HG02852 (cell line): ENCODE measurements around the gene NLGN1.

Experiments
- ATAC-seq: cut with Tn5 transposase; IDR thresholded peaks from one replicate; pipeline ENCODE4 v1.9.1; 2021; ENCODE audit warnings: mild to moderate bottlenecking, moderate library complexity; ENCODE audit not compliant: unreplicated experiment

Gene NLGN1

DNA sequence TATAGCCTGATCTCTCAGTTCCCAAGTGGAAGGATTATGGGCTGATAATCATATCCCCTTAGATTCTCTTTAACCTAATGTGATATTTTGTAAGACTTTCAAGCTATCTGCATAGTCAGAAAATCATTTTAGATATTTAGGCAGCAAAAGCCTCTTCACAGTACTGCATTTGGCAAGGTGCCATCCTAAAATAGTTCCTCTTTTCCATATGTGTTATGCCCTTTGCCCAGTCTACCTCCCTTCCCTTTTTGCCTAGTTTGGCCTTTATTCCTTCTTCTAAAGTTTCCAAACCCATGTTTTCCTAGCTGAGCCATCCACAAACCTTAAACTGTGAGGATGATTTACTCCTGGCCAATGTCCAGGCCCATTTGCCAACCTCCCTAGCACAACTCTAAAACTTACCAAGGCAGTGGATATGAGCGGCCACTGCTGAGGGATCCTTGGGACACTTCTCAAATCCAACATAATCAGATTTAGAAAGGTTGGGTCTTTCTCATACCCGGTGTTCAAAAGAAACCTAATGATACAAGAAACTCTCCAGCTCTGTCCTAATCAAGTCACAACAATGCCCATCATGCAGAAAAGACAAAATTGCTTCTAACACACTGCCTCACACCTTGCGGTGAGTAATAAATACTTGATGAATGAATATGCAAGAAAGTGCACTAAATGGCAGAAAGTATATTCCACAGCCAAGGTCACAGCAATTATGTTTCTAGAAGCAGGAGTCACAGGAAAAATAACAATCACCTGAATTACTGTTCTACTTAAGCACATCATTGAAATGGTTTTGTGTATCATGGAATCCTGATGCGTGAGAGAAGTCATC lies 493.9 kb downstream of the NLGN1 start:
- ATAC-seq: no peak

DNA sequence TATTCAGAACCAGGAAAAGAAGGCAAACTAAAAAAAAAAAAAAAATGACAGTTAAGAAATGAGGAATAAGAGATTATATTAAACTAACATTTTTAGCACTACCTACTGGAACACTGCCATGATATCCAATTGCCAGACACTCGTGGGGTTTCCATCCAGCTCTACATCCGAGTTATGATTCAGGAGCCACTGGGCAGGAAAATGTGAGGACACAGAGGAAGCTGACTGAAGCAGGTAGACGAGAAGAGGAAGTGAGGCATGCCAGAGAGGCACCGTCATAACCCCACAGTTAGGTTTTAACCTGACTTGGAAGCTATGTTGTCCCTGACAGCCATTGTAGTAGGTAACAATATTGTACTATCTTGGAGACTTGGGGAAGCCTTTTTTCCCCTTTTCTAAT lies 495.0 kb downstream of the NLGN1 start:
- no peak for ATAC-seq

DNA sequence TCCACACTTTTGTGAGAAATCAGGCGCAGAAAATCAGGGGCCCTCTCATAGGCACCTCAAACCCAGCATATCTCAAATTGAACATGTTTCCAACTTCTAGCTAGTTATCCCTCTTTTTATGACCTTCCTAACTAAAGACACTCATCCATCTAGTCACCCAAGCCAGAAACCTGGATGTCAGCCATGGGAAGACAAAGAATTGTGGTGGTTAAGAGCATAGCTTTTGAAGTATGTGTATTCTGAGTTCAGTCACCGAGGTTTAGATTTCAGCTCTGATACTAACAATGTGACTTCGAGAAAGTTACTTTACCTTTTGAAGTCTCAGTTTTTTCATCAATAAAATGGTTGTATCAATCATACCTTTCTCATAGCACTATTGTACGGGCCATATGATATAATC lies 495.5 kb downstream of the NLGN1 start:
- no peak for ATAC-seq

- no peak for ATAC-seq
Measured at GRCh38 chr3:173893835-173894234, 496.3 kb downstream of the NLGN1 start.

GRCh38 chr3:173897631-173898030 lies 500.1 kb downstream of the NLGN1 start:
- ATAC-seq: no peak

- ATAC-seq: no peak
Measured at GRCh38 chr3:173901649-173902048, 504.1 kb downstream of the NLGN1 start.

- ATAC-seq: no peak
Measured at GRCh38 chr3:173902401-173902800, 504.9 kb downstream of the NLGN1 start.

GRCh38 chr3:173902871-173903270 lies 505.3 kb downstream of the NLGN1 start:
- no peak for ATAC-seq

DNA sequence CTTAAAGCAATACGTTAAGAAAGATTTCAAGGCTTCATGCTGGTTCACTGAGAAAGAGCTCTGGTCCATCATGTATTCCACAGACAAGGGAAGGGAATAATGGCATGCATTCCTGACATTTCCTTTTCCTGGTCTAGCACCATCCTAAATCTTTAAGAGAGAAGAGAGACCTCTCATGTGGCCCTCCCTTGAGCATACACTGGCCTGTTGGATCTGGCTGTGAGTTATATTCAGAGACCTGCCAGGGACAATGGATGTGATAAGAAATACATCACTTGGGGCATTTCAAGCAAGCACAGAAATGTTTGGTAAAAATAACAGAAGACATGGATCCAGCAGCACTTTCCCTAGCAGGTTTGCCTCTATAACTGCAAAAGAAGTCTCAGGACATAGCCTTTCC lies 507.8 kb downstream of the NLGN1 start:
- no peak for ATAC-seq

- no peak for ATAC-seq
Measured at GRCh38 chr3:173911446-173911845, 513.9 kb downstream of the NLGN1 start.

DNA sequence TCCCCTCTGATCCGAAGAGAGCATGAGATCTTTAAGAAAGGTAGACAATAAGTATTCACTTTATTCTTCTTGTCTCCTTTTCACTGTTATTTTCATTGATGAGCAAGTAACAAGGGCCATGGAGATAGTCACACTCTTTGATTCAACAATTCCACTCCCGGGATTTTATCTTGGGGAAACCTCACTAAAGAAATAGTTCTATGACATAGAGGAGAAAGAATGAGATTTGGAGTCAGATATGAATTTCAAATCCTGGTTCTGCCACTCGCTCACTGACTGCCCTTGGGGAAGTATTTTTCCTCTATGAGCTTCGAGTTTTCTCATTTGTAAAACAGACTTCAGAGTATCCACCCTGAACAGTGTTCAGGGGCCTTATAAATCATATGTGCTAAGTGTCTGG lies 514.6 kb downstream of the NLGN1 start:
- ATAC-seq: no peak

DNA sequence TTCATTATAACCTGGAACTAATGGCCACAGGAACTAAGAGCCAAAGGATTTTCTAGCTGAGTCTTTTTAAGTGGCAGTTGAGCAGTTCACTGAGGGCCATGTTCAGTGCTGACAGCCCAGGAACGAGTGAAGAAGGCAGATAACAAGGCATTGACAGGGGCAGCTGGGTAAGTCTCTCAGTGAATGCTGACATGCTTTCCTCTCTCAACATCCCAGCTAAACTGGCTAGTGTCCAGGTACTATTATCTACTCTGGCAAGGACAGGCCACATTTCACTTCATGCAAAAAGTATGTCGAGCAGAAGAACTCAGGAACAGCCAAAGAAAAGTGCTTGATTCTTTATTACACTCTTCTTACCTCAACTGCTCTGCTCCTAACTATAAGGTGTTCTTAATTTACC lies 515.9 kb downstream of the NLGN1 start:
- ATAC-seq: no peak

DNA sequence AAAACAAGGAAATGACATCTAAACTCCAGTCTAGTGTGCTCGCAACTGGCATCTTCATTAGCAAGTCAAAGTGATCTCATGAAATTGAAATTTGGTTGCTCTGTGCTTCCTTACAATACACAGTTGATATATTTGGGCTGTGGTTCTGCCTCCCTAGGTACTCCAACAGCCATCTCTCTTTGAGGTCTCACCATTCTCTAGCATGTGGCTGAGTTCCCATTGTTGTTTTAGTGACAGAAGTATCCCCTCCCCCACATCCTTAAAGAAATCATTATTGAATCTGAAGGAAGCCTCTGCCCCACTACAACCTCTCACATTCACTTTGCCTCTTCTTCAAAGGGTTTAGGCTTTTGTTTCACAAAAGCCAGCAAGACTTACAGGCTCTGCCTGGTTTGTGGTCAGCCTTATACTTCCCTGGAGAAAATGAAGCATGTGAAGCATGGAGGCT lies 516.5 kb downstream of the NLGN1 start:
- ATAC-seq: no peak

DNA sequence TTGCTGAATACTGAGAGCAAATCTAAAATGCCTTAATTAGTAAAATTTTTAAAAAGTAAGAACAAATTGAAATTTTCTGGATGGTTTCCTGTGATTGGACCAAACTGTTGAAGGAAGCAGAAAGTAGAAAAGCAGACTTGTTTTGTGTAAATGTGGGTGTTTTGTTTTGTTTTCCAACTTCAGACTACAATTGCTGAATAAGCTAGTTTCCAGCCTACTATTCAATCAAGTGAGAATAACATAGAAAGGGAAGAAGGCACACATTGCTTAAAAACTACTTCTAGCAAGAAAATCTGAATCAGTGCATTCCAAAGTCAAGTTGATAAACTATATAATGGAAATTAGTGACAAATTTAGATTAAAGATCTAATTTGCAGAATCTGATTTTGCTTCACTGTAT lies 519.3 kb downstream of the NLGN1 start:
- no peak for ATAC-seq

GRCh38 chr3:173920386-173920785 lies 522.8 kb downstream of the NLGN1 start:
- ATAC-seq: peak; percentile 84

- ATAC-seq: no peak
Measured at GRCh38 chr3:173921732-173922131, 524.2 kb downstream of the NLGN1 start.

- ATAC-seq: no peak
Measured at GRCh38 chr3:173923204-173923603, 525.7 kb downstream of the NLGN1 start.

DNA sequence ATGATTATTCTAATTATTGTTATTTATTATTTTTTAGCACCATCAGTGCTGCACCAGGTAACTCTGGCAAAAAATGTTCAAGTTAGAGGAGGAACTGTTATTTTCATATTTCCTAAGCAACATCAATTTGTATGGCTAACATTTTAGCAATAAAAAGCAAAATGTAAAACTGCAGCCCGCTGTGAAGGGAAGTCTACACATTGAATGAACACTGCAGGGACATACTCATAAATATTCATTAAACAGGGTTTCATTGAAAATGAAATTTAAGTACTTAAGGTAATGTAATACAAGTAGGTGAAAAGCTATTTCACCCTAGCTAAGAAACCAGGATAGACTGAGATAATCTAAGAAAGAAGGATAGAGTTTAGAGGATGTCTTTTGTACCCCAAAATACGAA lies 532.7 kb downstream of the NLGN1 start:
- ATAC-seq: no peak

GRCh38 chr3:173932624-173933023 lies 535.1 kb downstream of the NLGN1 start:
- peak; percentile 76 for ATAC-seq

GRCh38 chr3:173933113-173933512 lies 535.6 kb downstream of the NLGN1 start:
- ATAC-seq: no peak

GRCh38 chr3:173936316-173936715 lies 538.8 kb downstream of the NLGN1 start:
- ATAC-seq: no peak

GRCh38 chr3:173938159-173938558 lies 540.6 kb downstream of the NLGN1 start:
- no peak for ATAC-seq

GRCh38 chr3:173938616-173939015 lies 541.1 kb downstream of the NLGN1 start:
- no peak for ATAC-seq
